Prostate gland (tissue), 2 donors: Measurements from ENCODE around the gene ETFBKMT. TPM values are rescaled to one million over a fixed set of nuclear protein-coding genes. Genes with fewer than 3 reads are reported as not detected.

Experiments
- DNase-seq: peaks from one replicate; pipeline ENCODE4 v3.0.0-alpha.2; 2019; ENCODE audit warnings: low spot score
- H3K27ac ChIP-seq, 2 donors: fragments of 200-600 bp; sonication (generic); 2 replicates each; pipeline ENCODE4 v1.5.1; 2017 to 2019
- H3K27me3 ChIP-seq: fragments of 200-600 bp; sonication (generic); replicated peaks from 2 replicates; pipeline ENCODE4 v1.5.1; 2019; ENCODE audit not compliant: insufficient read depth
- H3K36me3 ChIP-seq, 2 donors: fragments of 200-600 bp; sonication (generic); 1 replicate in 1 of 2; 2 replicates in 1 of 2; pipeline versions ENCODE4 v1.5.1 to v1.8.1; 2017 to 2019
- H3K4me1 ChIP-seq: fragments of 200-600 bp; sonication (generic); replicated peaks from 2 replicates; pipeline ENCODE4 v1.5.1; 2019
- H3K4me3 ChIP-seq, 2 donors: fragments of 200-600 bp; sonication (generic); 2 replicates each; pipeline ENCODE4 v1.5.1; 2017 to 2019
- H3K9me3 ChIP-seq: fragments of 200-600 bp; sonication (generic); 2 replicates; pipeline ENCODE4 v1.5.1; 2017
- POLR2A ChIP-seq: fragments of 450-650 bp; IDR thresholded peaks from one replicate; pipeline ENCODE4 v1.6.1; 2016; ENCODE audit warnings: antibody characterized with exemption, mild to moderate bottlenecking
- POLR2AphosphoS5 ChIP-seq: sonication (generic); formaldehyde crosslinking; IDR thresholded peaks from one replicate; pipeline ENCODE4 v1.6.1; 2017; ENCODE audit warnings: antibody characterized with exemption
- WGBS: methylation state at CpG from one replicate; pipeline ENCODE4 v1.1.5; 2018; 5-methylcytosine and 5-hydroxymethylcytosine counted together
- intact Hi-C: fragments of 100-400 bp; cut with DNase I; formaldehyde crosslinking; loops from one replicate; pipeline ENCODE4 v1.14.2; 2022
- total RNA-seq, 2 donors: library from RNA; depleted of rRNA; stranded (reverse); fragments of >200 nt; gene quantifications; one replicate each; pipeline ENCODE4 v1.1.0, GENCODE V29; 2016
- TF ChIP-seq, protein P1 (sequence below), 4 experiments: fragments of 200-600 bp in 2 of 4; fragments of 450-650 bp in 2 of 4; sonication (generic) in 2 of 4; IDR thresholded peaks; 1 replicate in 3 of 4; 2 replicates in 1 of 4; pipeline ENCODE4 v1.5.1; 2016 to 2019; ENCODE audit warnings: antibody characterized with exemption in 4 of 4, mild to moderate bottlenecking in 2 of 4, moderate library complexity in 2 of 4

The ETFBKMT gene
- total RNA-seq, 2 donors from 2014 or later: 3.6 to 7.0 TPM

DNA sequence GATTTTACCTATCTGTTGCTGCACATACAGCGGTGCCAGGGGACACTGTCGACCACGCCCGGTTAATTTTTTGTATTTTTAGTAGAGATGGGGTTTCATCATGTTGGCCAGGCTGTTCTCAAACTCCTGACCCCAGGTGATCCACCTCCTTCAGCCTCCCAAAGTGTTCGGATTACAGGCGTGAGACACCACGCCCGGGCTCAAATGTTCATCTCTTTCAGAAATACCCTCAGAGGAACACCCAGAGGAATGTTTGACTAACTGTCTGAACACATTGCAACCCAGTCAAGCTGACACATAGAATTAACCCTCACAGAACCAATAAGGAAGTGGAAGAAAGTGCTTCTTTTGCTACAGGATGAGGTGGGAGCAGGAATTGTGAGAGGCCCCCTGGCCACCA is 15.0 kb upstream of the ETFBKMT start:
- no peaks in the 10 kb centered on the region for H3K27me3 ChIP-seq

DNA sequence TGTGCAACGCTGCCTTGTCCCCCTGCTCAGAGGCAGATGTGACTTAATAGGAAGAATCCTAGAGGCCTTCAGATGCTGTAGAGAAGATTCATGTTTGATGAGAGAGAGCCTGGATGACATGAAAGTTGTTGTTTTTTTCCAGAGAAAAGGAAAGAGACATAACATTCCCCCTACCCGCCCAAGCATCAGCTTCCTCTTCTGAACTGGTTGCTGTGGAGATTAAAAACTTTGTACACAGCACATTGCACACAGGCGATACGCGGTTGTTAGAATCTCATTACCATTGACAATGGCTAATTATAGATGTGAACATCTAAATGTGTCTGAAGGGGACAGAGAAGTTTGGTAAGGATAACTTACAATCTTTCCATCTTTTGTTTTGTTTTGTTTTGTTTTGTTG is 13.6 kb upstream of the ETFBKMT start:
- WGBS: 76% methylated on average over 5 of the region's 5 CpGs
- no peak for DNase-seq
- H3K27me3 ChIP-seq: no peaks in the 10 kb centered on the region
- no peaks in the 10 kb centered on the region for H3K36me3 ChIP-seq
- TF ChIP-seq, protein P1, sequence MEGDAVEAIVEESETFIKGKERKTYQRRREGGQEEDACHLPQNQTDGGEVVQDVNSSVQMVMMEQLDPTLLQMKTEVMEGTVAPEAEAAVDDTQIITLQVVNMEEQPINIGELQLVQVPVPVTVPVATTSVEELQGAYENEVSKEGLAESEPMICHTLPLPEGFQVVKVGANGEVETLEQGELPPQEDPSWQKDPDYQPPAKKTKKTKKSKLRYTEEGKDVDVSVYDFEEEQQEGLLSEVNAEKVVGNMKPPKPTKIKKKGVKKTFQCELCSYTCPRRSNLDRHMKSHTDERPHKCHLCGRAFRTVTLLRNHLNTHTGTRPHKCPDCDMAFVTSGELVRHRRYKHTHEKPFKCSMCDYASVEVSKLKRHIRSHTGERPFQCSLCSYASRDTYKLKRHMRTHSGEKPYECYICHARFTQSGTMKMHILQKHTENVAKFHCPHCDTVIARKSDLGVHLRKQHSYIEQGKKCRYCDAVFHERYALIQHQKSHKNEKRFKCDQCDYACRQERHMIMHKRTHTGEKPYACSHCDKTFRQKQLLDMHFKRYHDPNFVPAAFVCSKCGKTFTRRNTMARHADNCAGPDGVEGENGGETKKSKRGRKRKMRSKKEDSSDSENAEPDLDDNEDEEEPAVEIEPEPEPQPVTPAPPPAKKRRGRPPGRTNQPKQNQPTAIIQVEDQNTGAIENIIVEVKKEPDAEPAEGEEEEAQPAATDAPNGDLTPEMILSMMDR (IDR thresholded peaks at IDR 0.05): no peak
- no peak for TF ChIP-seq POLR2AphosphoS5
- TF ChIP-seq POLR2A: no peak
- H3K9me3 ChIP-seq: no peaks in the 10 kb centered on the region
- H3K4me1 ChIP-seq: no peaks in the 10 kb centered on the region
- H3K27ac ChIP-seq: no peak overlapping the region
- H3K4me3 ChIP-seq: no peak overlapping the region
- intact Hi-C loops: no loop called here

More for the DNA sequence above, 15.0 kb upstream of the ETFBKMT start:
- TF ChIP-seq POLR2AphosphoS5 (no peak), POLR2A (no peak)
- TF ChIP-seq, protein P1 (IDR thresholded peaks at IDR 0.05): no peak
- intact Hi-C loops: no loop called here
- 84% methylated on average over 8 of the region's 8 CpGs for WGBS
- H3K9me3 ChIP-seq: no peaks in the 10 kb centered on the region
- H3K36me3 ChIP-seq: no peaks in the 10 kb centered on the region
- H3K27ac ChIP-seq: no peak overlapping the region
- DNase-seq: no peak
- no peaks in the 10 kb centered on the region for H3K4me1 ChIP-seq
- H3K4me3 ChIP-seq: no peak overlapping the region

DNA sequence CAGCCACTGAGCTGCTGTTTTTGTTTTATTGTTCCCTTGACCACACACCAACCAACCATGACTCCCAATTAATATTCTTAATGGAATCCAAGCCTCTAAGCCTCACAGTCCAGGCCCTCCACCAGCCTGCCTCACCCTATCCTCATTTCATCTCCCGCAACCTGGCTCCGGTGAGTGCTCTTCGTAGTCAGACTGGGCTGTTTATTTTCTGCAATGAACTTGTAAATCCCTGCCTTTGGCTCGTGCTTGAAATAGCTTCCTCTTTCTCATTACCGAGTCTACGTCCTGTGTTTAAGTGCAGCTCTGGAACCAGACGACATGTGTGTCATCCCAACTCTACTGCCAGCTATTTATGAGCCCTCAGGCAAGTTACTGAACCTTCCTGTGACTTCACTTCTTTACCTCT is 12.4 kb upstream of the ETFBKMT start:
- Histone ChIP-seq H3K4me3 (no peak overlapping the region), H3K36me3 (no peaks in the 10 kb centered on the region), H3K27ac (no peak overlapping the region), H3K9me3 (no peaks in the 10 kb centered on the region), H3K27me3 (no peaks in the 10 kb centered on the region), H3K4me1 (no peaks in the 10 kb centered on the region)
- intact Hi-C loops: no loop called here
- 17% methylated on average over 7 of the region's 7 CpGs for WGBS
- no peak for DNase-seq
- TF ChIP-seq POLR2AphosphoS5 (no peak), POLR2A (no peak)
- TF ChIP-seq, protein P1 (IDR thresholded peaks at IDR 0.05): no peak

DNA sequence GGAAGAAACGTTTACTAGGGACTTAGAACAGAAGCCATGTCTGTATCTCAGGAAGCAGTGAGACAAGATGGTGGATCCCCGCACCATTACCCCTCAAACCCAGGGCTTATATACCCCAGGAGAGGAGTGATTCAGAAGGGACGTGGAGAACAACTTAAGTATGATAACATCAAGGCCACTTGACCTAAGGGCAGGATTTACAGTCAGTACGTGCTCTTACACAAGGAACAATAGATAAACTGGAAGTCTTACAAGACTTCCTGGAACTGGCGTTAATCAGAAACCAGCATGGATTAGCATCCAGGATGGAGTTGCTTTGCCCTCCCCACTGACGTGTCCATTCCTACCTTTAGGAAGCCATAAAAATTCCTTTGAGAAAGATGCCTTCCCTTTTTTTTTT is 8.6 kb upstream of the ETFBKMT start:
- 41% methylated on average over 6 of the region's 6 CpGs for WGBS
- Histone ChIP-seq H3K36me3 (no peaks in the 10 kb centered on the region), H3K9me3 (no peaks in the 10 kb centered on the region), H3K4me1 (no peaks in the 10 kb centered on the region), H3K27me3 (no peaks in the 10 kb centered on the region), H3K4me3 (no peak overlapping the region), H3K27ac (no peak overlapping the region)
- no peak for DNase-seq
- intact Hi-C loops: loop anchor here (10.0 kb wide), 1 partner anchor 1024 kb away; the partner anchor contains the start of gene DNM1L
- TF ChIP-seq POLR2A (no peak), POLR2AphosphoS5 (no peak)
- TF ChIP-seq, protein P1 (IDR thresholded peaks at IDR 0.05): no peak

DNA sequence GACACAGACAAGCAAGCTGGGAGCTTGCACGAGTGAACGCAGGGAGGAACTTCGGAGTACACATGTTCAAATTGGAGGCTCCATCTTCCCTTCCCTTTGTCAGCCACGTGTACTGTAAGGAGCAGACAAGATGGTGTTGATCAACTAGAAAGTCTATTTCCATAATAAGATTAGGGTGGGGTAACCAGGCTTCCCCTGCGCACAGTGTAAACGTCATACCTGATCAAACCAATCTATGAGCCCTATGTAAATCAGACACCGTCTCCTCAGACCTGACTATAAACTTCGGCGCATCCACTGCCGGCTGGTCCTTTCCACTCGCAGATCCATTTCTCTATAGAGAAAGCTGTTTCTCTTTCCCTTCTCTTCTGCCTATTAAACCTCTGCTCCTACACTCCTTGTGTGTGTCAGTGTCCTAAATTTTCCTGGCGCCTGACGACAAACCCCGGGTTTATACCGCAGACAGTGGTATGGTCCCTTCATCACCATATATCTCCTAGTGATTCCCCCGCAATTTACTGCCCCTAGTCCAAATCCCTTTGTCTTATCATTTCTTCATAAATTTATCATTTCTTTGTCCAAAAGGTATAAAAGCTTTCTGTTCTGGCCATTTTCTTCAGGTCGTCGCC is 7.5 kb upstream of the ETFBKMT start:
- H3K27ac ChIP-seq: no peak overlapping the region
- WGBS: 77% methylated on average over 18 of the region's 18 CpGs
- intact Hi-C loops: loop anchor here (10.0 kb wide), 1 partner anchor 1023 kb away; the partner anchor contains the start of gene DNM1L
- no peaks in the 10 kb centered on the region for H3K36me3 ChIP-seq
- no peak for TF ChIP-seq POLR2A
- no peak for TF ChIP-seq POLR2AphosphoS5
- TF ChIP-seq, protein P1 (IDR thresholded peaks at IDR 0.05): no peak
- no peak for DNase-seq
- H3K4me3 ChIP-seq: no peak overlapping the region
- no peaks in the 10 kb centered on the region for H3K27me3 ChIP-seq
- no peaks in the 10 kb centered on the region for H3K9me3 ChIP-seq
- H3K4me1 ChIP-seq: no peaks in the 10 kb centered on the region
